GM19438 (cell line): ENCODE measurements around the gene APOBEC3C.
"Not testable (repeated sequence)": the region's sequence is repeated elsewhere in the genome, so short reads cannot be mapped to it uniquely, and the experiment has no call there.

Source experiments
- ATAC-seq: cut with Tn5 transposase; IDR thresholded peaks from one replicate; pipeline ENCODE4 v1.9.1; 2021; ENCODE audit warnings: low read depth; ENCODE audit not compliant: unreplicated experiment

The APOBEC3C gene

DNA sequence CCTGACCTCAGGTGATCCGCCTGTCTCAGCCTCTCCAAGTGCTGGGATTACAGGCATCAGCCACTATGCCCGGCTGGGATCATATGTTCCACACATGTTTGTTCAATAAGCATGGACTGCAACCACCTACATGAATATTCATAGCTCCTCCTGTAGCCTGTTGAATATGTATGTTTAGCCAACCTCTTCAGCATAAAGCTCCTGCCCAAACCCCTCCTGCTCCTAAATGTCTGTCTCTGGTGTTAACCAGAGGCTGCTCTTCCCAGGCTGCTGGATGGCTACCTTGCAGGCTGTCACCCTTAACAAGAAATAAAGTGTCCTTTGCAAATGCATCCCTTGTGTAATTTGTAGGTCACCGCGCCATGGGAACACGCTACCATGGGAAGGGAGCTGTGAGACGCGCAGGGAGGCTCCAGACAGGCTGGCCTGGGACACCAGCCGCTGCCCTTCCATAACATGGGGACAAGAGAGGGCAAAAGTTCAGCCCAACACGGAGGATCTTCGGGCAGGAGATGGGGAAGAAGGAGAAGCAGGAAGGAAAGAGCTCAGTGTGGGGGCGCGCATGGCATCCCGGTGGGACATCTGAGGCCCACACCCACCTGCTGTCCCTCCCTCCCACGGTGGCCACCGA lies 6.1 kb downstream of the APOBEC3C start:
- ATAC-seq, result not testable (repeated sequence)

GRCh38 chr22:39021552-39022250 lies 7.6 kb downstream of the APOBEC3C start:
- no peak for ATAC-seq

- ATAC-seq, result no peak
Measured at GRCh38 chr22:39024519-39025308, 10.7 kb downstream of the APOBEC3C start.

GRCh38 chr22:39026509-39027150 lies 12.6 kb downstream of the APOBEC3C start:
- no peak for ATAC-seq

- ATAC-seq, result no peak
Measured at GRCh38 chr22:39027717-39028116, 13.7 kb downstream of the APOBEC3C start.

- no peak for ATAC-seq
Measured at GRCh38 chr22:39028281-39028680, 14.2 kb downstream of the APOBEC3C start.

- no peak for ATAC-seq
Measured at GRCh38 chr22:39029227-39029626, 15.2 kb downstream of the APOBEC3C start.

DNA sequence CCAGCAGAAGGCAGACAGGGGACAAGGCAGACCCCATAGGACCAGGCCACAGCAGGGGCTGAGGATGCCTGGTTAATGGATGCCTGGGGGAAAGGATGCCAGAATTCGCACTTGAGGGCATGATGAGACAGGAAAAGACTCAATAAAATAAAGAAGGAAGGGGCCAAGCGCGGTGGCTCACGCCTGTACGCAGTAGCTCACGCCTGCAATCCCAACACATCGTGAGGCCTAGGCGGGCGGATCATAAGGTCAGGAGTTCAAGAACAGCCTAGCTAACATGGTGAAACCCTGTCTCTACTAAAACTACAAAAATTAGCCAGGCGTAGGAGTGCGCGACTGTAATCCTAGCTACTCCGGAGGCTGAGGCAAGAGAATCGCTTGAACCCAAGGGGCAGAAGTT lies 16.6 kb downstream of the APOBEC3C start:
- ATAC-seq, result no peak

GRCh38 chr22:39031434-39032295 lies 17.6 kb downstream of the APOBEC3C start:
- ATAC-seq, result not testable (repeated sequence)

DNA sequence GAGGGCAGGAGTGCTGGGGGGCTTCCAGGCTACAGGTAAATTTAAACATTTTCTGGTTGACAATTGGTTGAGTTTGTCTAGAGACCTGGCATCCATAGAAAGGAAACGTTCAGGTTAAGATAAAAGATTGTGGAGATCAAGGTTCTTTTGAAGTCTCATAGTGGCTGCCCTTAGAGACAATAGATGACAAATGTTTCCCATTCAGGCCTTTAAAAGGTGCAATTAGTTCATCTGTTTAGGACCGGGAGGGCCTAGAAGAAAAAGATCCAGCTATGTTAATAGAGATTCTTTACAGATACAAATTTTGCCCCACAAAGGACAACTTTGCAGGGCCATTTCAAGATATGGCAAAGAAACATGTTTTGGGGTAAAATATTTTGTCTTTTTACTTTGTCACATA lies 23.0 kb downstream of the APOBEC3C start:
- not testable (repeated sequence) for ATAC-seq

- ATAC-seq, result no peak
Measured at GRCh38 chr22:39039306-39040126, 25.5 kb downstream of the APOBEC3C start.

DNA sequence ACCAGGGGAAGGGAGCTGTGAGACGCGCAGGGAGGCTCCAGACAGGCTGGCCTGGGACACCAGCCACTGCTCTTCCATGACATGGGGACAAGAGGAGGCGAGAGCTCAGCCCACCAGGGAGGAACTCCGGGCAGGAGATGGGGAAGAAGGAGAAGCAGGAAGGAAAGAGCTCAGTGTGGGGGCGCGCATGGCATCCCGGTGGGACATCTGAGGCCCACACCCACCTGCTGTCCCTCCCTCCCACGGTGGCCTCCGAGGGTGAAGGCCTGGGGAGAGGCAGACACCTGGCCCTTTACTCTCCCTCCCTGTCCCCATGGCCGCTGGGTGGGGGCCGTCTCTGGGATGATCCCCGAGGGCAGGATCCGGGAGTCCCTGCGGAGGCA lies 26.1 kb downstream of the APOBEC3C start:
- ATAC-seq, result not testable (repeated sequence)

- ATAC-seq, result peak; percentile 96
Measured at GRCh38 chr22:39040538-39041296, 26.7 kb downstream of the APOBEC3C start, which contains the start of gene APOBEC3F. Gene APOBEC3F (plus strand): TSS chr22:39040864. CDS start chr22:39040961, 97 bp downstream.

- no peak for ATAC-seq
Measured at GRCh38 chr22:39041908-39042307, 27.9 kb downstream of the APOBEC3C start.

GRCh38 chr22:39043063-39043462 lies 29.0 kb downstream of the APOBEC3C start:
- not testable (repeated sequence) for ATAC-seq

DNA sequence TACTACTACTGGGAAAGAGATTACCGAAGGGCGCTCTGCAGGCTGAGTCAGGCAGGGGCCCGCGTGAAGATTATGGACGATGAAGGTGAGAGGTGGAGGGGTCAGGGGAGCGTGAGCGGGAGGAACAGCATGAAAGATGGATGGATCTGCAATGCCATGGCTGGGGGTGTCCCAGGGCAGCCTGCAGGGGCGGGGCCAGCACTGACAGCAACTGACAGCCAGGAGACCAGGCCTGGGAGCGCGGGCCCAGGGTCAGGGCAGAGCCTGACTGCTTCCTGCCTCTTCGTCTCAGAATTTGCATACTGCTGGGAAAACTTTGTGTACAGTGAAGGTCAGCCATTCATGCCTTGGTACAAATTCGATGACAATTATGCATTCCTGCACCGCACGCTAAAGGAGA lies 31.1 kb downstream of the APOBEC3C start:
- ATAC-seq, result not testable (repeated sequence)

DNA sequence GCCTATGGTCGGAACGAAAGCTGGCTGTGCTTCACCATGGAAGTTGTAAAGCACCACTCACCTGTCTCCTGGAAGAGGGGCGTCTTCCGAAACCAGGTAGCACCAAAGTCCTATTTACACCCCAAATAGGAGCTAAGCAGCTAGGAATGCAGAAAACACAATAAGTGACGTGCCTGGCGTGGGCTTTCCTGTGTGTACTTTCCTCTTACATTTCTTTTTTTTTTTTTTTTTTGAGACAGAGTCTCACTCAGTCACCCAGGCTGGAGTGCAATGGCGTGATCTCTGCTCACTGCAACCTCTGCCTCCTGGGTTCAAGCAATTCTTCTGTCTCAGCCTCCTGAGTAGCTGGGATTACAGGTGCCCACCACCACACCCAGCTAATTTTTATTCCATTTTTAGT lies 35.4 kb downstream of the APOBEC3C start:
- not testable (repeated sequence) for ATAC-seq

GRCh38 chr22:39051844-39052495 lies 37.9 kb downstream of the APOBEC3C start:
- ATAC-seq, result not testable (repeated sequence)
